ENCODE results near the gene CENPX.

CENPX gene

GRCh38 chr17:82055023-82055964 is 32.6 kb upstream of the CENPX start:
- no peak for DNase-seq

- no peak for DNase-seq
These were observed 31.8 kb upstream of the CENPX start for GRCh38 chr17:82054351-82055022.

- no peak for DNase-seq
These were observed 31.0 kb upstream of the CENPX start for GRCh38 chr17:82053556-82054263.

GRCh38 chr17:82053130-82053529 is 30.5 kb upstream of the CENPX start:
- DNase-seq, result no peak

- no peak for DNase-seq
These were observed 30.0 kb upstream of the CENPX start for GRCh38 chr17:82052638-82053059.

- DNase-seq, result peak in 1 of 2 experiments; percentile 41
These were observed 29.3 kb upstream of the CENPX start, which contains the start of the genes GPS1 and RFNG for GRCh38 chr17:82051776-82052637. Gene GPS1 (plus strand): TSS chr17:82051898. CDS start chr17:82051932, 34 bp downstream. Gene RFNG (minus strand): TSS chr17:82051811. CDS start chr17:82051766, 45 bp downstream.

GRCh38 chr17:82050761-82051641 is 28.3 kb upstream of the CENPX start:
- DNase-seq, result no peak

- no peak for DNase-seq
These were observed 27.6 kb upstream of the CENPX start for GRCh38 chr17:82050152-82050760.

- DNase-seq, result no peak
These were observed 26.9 kb upstream of the CENPX start for GRCh38 chr17:82049521-82049971.

GRCh38 chr17:82049106-82049505 is 26.4 kb upstream of the CENPX start:
- no peak for DNase-seq

- DNase-seq, result no peak
These were observed 25.9 kb upstream of the CENPX start for GRCh38 chr17:82048571-82048971.

- DNase-seq, result no peak
These were observed 25.4 kb upstream of the CENPX start for GRCh38 chr17:82047914-82048570.

GRCh38 chr17:82047379-82047778 is 24.7 kb upstream of the CENPX start:
- DNase-seq, result no peak

- no peak for DNase-seq
These were observed 24.2 kb upstream of the CENPX start for GRCh38 chr17:82046903-82047302.

GRCh38 chr17:82045936-82046484 is 23.3 kb upstream of the CENPX start:
- no peak for DNase-seq

- no peak for DNase-seq
These were observed 20.8 kb upstream of the CENPX start for GRCh38 chr17:82043507-82043906.

GRCh38 chr17:82042649-82043048 is 20.0 kb upstream of the CENPX start:
- no peak for DNase-seq

- DNase-seq, result no peak
These were observed 18.6 kb upstream of the CENPX start for GRCh38 chr17:82041144-82041814.

- DNase-seq, result no peak
These were observed 17.1 kb upstream of the CENPX start for GRCh38 chr17:82039695-82040299.
